Neutrophil (primary cell): ENCODE results near the gene CAMTA1.

Experiments used
- H3K27ac ChIP-seq: fragments of 200-600 bp; sonication (generic); 2 replicates; pipeline ENCODE4 v1.5.1; 2016; ENCODE audit warnings: mild to moderate bottlenecking, moderate library complexity
- H3K27me3 ChIP-seq: fragments of 200-600 bp; sonication (generic); 2 replicates; pipeline ENCODE4 v1.6.0; 2016; ENCODE audit warnings: mild to moderate bottlenecking
- H3K36me3 ChIP-seq: fragments of 200-600 bp; sonication (generic); 2 replicates; pipeline ENCODE4 v1.5.1; 2017
- H3K4me1 ChIP-seq, 2 experiments: fragments of 200-600 bp in 1 of 2; sonication (generic) in 1 of 2; 1 replicate in 1 of 2; 2 replicates in 1 of 2; pipeline versions ENCODE4 v1.5.1 to v1.6.1; 2013 to 2016; ENCODE audit warnings: low read depth in 1 of 2, low read length in 1 of 2, mild to moderate bottlenecking in 1 of 2, moderate library complexity in 1 of 2; ENCODE audit not compliant: control insufficient read depth in 1 of 2, insufficient read depth in 1 of 2
- H3K4me3 ChIP-seq, 2 experiments: fragments of 200-600 bp in 1 of 2; sonication (generic) in 1 of 2; 1 replicate in 1 of 2; 2 replicates in 1 of 2; pipeline ENCODE4 v1.5.1; 2013 to 2016; ENCODE audit warnings: low read depth in 1 of 2, low read length in 1 of 2, mild to moderate bottlenecking in 1 of 2, moderate library complexity in 1 of 2
- H3K9me3 ChIP-seq: fragments of 200-600 bp; sonication (generic); 2 replicates; pipeline ENCODE4 v1.5.1; 2016
- TF ChIP-seq, protein P1 (sequence below): fragments of 200-600 bp; sonication (generic); IDR thresholded peaks from 2 replicates; pipeline ENCODE4 v1.5.1; 2016; ENCODE audit warnings: antibody characterized with exemption

Gene CAMTA1

GRCh38 chr1:7467476-7468175, 682.4 kb downstream of the CAMTA1 start:
- H3K27me3 ChIP-seq, result no peaks in the 10 kb centered on the region
- no peaks in the 10 kb centered on the region for H3K9me3 ChIP-seq
- no peak overlapping the region for H3K27ac ChIP-seq
- H3K4me3 ChIP-seq, result no peak overlapping the region
- no peaks in the 10 kb centered on the region for H3K36me3 ChIP-seq
- peaks cover 0 to 4% of the 10 kb centered on the region in 2 experiments for H3K4me1 ChIP-seq
- TF ChIP-seq, protein P1, sequence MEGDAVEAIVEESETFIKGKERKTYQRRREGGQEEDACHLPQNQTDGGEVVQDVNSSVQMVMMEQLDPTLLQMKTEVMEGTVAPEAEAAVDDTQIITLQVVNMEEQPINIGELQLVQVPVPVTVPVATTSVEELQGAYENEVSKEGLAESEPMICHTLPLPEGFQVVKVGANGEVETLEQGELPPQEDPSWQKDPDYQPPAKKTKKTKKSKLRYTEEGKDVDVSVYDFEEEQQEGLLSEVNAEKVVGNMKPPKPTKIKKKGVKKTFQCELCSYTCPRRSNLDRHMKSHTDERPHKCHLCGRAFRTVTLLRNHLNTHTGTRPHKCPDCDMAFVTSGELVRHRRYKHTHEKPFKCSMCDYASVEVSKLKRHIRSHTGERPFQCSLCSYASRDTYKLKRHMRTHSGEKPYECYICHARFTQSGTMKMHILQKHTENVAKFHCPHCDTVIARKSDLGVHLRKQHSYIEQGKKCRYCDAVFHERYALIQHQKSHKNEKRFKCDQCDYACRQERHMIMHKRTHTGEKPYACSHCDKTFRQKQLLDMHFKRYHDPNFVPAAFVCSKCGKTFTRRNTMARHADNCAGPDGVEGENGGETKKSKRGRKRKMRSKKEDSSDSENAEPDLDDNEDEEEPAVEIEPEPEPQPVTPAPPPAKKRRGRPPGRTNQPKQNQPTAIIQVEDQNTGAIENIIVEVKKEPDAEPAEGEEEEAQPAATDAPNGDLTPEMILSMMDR, result no peak

DNA sequence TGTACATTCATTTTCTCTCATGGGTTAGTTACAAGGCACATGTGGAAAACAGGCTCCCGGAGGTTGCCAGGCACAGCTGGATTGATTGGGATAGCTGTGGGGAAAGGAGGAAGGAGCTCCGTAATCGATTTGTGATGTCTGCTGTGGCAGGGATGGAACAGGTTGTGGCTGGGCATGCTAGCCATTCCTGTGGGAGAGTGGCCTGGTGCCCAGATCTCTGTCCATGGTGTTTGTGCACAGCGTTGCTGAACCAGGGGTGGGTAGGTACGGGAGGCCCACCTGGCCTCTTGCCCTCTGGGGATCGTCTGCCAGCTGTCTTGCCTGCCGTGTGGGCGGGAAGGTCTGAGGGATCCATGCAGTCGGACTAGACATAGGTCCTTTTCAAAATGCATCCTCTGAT, 683.0 kb downstream of the CAMTA1 start:
- TF ChIP-seq, protein P1, result no peak
- no peak overlapping the region for H3K27ac ChIP-seq
- no peaks in the 10 kb centered on the region for H3K27me3 ChIP-seq
- no peak overlapping the region for H3K4me3 ChIP-seq
- H3K9me3 ChIP-seq, result no peaks in the 10 kb centered on the region
- peaks cover 0 to 4% of the 10 kb centered on the region in 2 experiments for H3K4me1 ChIP-seq
- no peaks in the 10 kb centered on the region for H3K36me3 ChIP-seq

DNA sequence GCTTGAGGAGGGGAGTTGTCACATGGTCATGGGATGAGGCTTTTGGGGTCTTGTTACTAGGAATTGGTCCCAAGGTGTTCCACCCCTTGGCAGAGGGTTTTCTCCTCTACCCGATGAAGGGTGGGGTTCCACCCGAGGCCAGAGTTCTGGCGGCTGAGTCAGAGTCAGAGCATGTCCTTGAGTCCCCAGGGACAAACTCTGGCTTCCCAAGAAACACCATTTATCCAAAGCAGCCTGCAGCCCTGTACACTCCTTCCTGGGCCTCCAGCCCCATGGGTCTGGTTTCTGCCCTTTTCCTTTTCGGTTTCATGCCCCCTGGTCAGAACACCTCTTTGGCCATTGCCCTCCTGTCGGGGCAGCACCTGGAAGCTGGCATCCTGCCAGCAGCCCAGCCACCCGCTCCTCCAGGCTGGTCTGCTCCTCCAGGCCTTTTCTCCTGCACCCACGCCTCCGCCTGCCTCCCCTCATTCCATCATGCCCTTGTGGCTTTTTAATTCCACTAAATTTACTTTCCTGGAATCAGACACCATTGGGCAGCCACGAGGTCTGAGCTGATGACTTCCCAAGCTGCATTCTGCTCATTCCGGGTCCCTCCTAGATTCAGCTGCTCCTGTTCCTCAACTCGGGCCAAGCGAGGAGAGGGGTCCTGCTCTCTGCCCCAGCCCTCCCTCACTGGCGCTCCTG, 684.1 kb downstream of the CAMTA1 start:
- H3K4me3 ChIP-seq, result no peak overlapping the region
- H3K4me1 ChIP-seq, result peaks cover 0 to 4% of the 10 kb centered on the region in 2 experiments
- H3K27me3 ChIP-seq, result no peaks in the 10 kb centered on the region
- no peak overlapping the region for H3K27ac ChIP-seq
- no peaks in the 10 kb centered on the region for H3K9me3 ChIP-seq
- no peaks in the 10 kb centered on the region for H3K36me3 ChIP-seq
- TF ChIP-seq, protein P1, result no peak

DNA sequence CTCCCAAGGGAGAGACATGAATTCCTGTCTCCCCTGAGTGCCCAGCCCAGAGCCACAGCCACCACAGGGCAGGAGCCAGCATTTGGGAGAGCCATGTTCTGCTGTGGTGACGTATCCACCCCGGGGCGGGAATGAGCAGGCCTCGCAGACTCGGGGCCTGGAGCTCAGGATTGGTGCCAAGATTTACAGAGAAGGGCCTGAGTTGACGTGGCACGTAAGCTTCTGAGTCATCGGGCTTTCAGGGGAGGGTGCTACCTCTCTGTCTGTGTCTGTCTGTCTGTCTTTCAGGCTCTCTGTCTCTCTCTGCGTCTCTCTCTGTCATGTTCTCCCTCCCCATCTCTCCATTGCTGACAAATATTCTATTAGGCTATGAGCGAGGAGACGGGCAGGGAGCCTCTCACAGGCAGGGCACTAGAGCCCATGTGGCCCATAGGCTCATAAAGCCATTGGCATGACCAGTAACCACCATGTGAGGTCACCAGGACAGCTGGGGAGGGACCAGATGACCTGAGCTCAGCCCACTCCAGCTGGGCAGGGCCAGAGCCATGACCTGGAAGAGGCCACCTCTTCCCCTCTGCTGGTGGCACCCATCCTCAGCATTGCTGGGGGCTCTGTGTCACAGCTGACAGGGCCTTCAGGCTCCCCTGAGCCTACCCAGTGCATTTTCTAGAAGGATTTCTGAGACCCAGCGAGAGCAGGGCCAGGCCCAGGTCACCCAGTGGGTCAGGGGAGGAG, 685.8 kb downstream of the CAMTA1 start:
- TF ChIP-seq, protein P1, result no peak
- H3K4me3 ChIP-seq, result no peak overlapping the region
- no peaks in the 10 kb centered on the region for H3K27me3 ChIP-seq
- H3K9me3 ChIP-seq, result no peaks in the 10 kb centered on the region
- peaks cover 0 to 4% of the 10 kb centered on the region in 2 experiments for H3K4me1 ChIP-seq
- no peak overlapping the region for H3K27ac ChIP-seq
- H3K36me3 ChIP-seq, result no peaks in the 10 kb centered on the region

DNA sequence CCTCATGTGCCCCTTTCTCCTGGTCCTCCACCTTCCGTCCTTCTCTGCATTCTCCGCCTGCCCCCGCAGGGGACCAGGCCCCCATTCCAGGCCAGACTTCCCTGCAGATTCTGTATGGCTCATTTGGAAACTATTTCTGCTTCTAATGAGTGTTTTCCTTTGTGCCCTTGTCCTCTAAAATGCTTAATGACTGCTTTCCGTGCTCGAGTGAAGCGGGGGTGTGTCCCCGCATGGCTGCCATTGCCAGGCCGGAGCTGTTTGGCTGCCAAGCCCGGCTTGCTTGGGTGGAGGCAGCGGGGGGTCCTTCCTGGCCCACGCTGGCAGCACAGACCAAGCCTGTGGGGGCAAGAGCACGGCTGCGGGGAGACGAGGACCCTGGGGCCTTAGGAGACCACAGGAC, 686.6 kb downstream of the CAMTA1 start:
- Histone ChIP-seq H3K9me3 (no peaks in the 10 kb centered on the region), H3K27ac (no peak overlapping the region)

More for the DNA sequence above, 686.6 kb downstream of the CAMTA1 start:
- TF ChIP-seq, protein P1, result no peak
- Histone ChIP-seq H3K4me1 (peaks cover 0 to 4% of the 10 kb centered on the region in 2 experiments), H3K4me3 (no peak overlapping the region), H3K36me3 (no peaks in the 10 kb centered on the region), H3K27me3 (no peaks in the 10 kb centered on the region)
